H1 (cell line): Measurements from ENCODE around the gene KCNC3. TPM values are rescaled to one million over a fixed set of nuclear protein-coding genes. Genes with fewer than 3 reads are reported as not detected.
A peak's percentile ranks its signal among the peaks of the same experiment; 100 is the strongest.

Experiments
- CTCF ChIA-PET: fragments of 300-600 bp; sonication (Branson Sonifier 250); formaldehyde crosslinking; loops from one replicate; lab custom pipeline; 2021; ENCODE audit not compliant: partially characterized antibody; lab: Charles Lee
- POLR2A ChIA-PET: fragments of 300-600 bp; sonication (Branson Sonifier 250); formaldehyde crosslinking; loops from one replicate; lab custom pipeline; 2021; ENCODE audit warnings: inconsistent platforms; ENCODE audit not compliant: partially characterized antibody; lab: Charles Lee
- DNase-seq, 2 experiments: peaks; one replicate each; pipeline versions ENCODE4 v3.0.0 to v3.0.0-alpha.2; 2010 to 2022; ENCODE audit warnings: low spot score in 2 of 2, low read depth in 1 of 2, mixed read lengths in 1 of 2
- FAIRE-seq: peaks from 2 replicates; lab custom pipeline; 2011; peaks lifted over from hg19 to GRCh38; lab: Jason Lieb, UNC
- H2AFZ ChIP-seq: 2 replicates; pipeline ENCODE4 v1.8.1; 2012; ENCODE audit warnings: low read length, inconsistent platforms
- H2AK5ac ChIP-seq: 2 replicates; pipeline ENCODE4 v1.6.1; 2013; ENCODE audit warnings: low read depth, low read length
- H2BK120ac ChIP-seq: replicated peaks from 2 replicates; pipeline ENCODE3; 2013; ENCODE audit warnings: low read depth, low read length, inconsistent platforms
- H2BK12ac ChIP-seq: 2 replicates; pipeline ENCODE4 v1.6.1; 2013; ENCODE audit warnings: low read depth, low read length
- H2BK15ac ChIP-seq: 2 replicates; pipeline ENCODE4 v1.6.1; 2013; ENCODE audit warnings: low read length
- H2BK20ac ChIP-seq: 2 replicates; pipeline ENCODE4 v1.6.1; 2013; ENCODE audit warnings: low read length
- H2BK5ac ChIP-seq: 2 replicates; pipeline ENCODE4 v1.6.1; 2013; ENCODE audit warnings: low read depth, low read length
- H3K14ac ChIP-seq: 2 replicates; pipeline ENCODE4 v1.6.1; 2013; ENCODE audit warnings: inconsistent platforms; ENCODE audit not compliant: insufficient read length
- H3K18ac ChIP-seq: 2 replicates; pipeline ENCODE4 v1.6.1; 2013; ENCODE audit warnings: low read length; ENCODE audit errors: extremely low read depth
- H3K23ac ChIP-seq: 2 replicates; pipeline ENCODE4 v1.6.1; 2013; ENCODE audit warnings: inconsistent platforms; ENCODE audit not compliant: insufficient read length
- H3K23me2 ChIP-seq: 2 replicates; pipeline ENCODE4 v1.6.1; 2013; ENCODE audit warnings: low read depth, low read length
- H3K27ac ChIP-seq: 2 replicates; pipeline ENCODE4 v1.6.1; 2011; ENCODE audit warnings: low read depth, low read length, inconsistent platforms
- H3K27me3 ChIP-seq, 4 experiments: replicated peaks in 1 of 4; 1 replicate in 1 of 4; 2 replicates in 3 of 4; pipeline versions ENCODE4 v1.6.1 to v1.8.1; 2011 to 2013; ENCODE audit warnings: low read length in 3 of 4, mild to moderate bottlenecking in 3 of 4, inconsistent platforms in 2 of 4, mixed read lengths in 2 of 4, moderate library complexity in 1 of 4; ENCODE audit not compliant: control insufficient read depth in 3 of 4, insufficient read depth in 3 of 4; ENCODE audit errors: extremely low read depth in 1 of 4
- H3K36me3 ChIP-seq, 4 experiments: 2 replicates each; pipeline versions ENCODE4 v1.6.1 to v1.8.1; 2011 to 2013; ENCODE audit warnings: mild to moderate bottlenecking in 4 of 4, low read length in 3 of 4, moderate library complexity in 2 of 4, control low read depth in 1 of 4, inconsistent platforms in 1 of 4; ENCODE audit not compliant: insufficient read depth in 4 of 4, control insufficient read depth in 2 of 4
- H3K4ac ChIP-seq: replicated peaks from 2 replicates; pipeline ENCODE3; 2013; ENCODE audit warnings: low read length, low read depth, mixed read lengths, inconsistent platforms; ENCODE audit not compliant: insufficient read length
- H3K4me1 ChIP-seq, 4 experiments: replicated peaks in 1 of 4; 1 replicate in 1 of 4; 2 replicates in 3 of 4; pipeline versions ENCODE4 v1.6.1 to v1.8.1; 2011 to 2013; ENCODE audit warnings: low read length in 3 of 4, inconsistent platforms in 2 of 4, mixed read lengths in 1 of 4; ENCODE audit not compliant: insufficient read depth in 4 of 4, control insufficient read depth in 3 of 4
- H3K4me2 ChIP-seq, 2 experiments: 2 replicates each; pipeline versions ENCODE4 v1.6.1 to v1.8.1; 2011 to 2013; ENCODE audit warnings: low read depth in 2 of 2, low read length in 2 of 2, control low read depth in 1 of 2, inconsistent platforms in 1 of 2, mild to moderate bottlenecking in 1 of 2; ENCODE audit not compliant: insufficient read depth in 1 of 2
- H3K4me3 ChIP-seq, 4 experiments: fragments of 200-600, 300-600 bp in 1 of 4; sonication (generic), shearing (Covaris generic), sonication (Bioruptor Twin) in 1 of 4; 2 replicates each; pipeline versions ENCODE4 v1.5.1 to v1.8.1; 2011 to 2016; ENCODE audit warnings: low read length in 4 of 4, low read depth in 3 of 4, control low read depth in 2 of 4, inconsistent platforms in 2 of 4, mild to moderate bottlenecking in 2 of 4, mixed read lengths in 1 of 4, moderate library complexity in 1 of 4; ENCODE audit not compliant: insufficient read depth in 2 of 4; ENCODE audit errors: extremely low read depth in 1 of 4
- H3K56ac ChIP-seq: replicated peaks from 2 replicates; pipeline ENCODE3; 2013; ENCODE audit warnings: low read depth, mild to moderate bottlenecking, mixed read lengths, low read length, inconsistent platforms; ENCODE audit not compliant: insufficient read length
- H3K79me1 ChIP-seq: 2 replicates; pipeline ENCODE4 v1.6.1; 2013; ENCODE audit warnings: low read depth, low read length, control low read depth
- H3K79me2 ChIP-seq, 2 experiments: 2 replicates each; pipeline versions ENCODE4 v1.6.1 to v1.8.1; 2012 to 2013; ENCODE audit warnings: low read length in 2 of 2, mild to moderate bottlenecking in 2 of 2, inconsistent platforms in 1 of 2; ENCODE audit not compliant: insufficient read depth in 2 of 2, control insufficient read depth in 1 of 2
- H3K9ac ChIP-seq, 4 experiments: replicated peaks in 1 of 4; 1 replicate in 1 of 4; 2 replicates in 3 of 4; pipeline versions ENCODE4 v1.6.1 to v1.8.1; 2011 to 2013; ENCODE audit warnings: low read depth in 3 of 4, low read length in 3 of 4, control low read depth in 2 of 4, mild to moderate bottlenecking in 2 of 4, moderate library complexity in 2 of 4, inconsistent platforms in 1 of 4; ENCODE audit errors: extremely low read depth in 1 of 4
- H3K9me3 ChIP-seq, 2 experiments: 2 replicates each; pipeline versions ENCODE4 v1.6.1 to v1.8.1; 2012 to 2013; ENCODE audit warnings: mild to moderate bottlenecking in 2 of 2, moderate library complexity in 2 of 2, control low read depth in 1 of 2, inconsistent platforms in 1 of 2, low read depth in 1 of 2, low read length in 1 of 2, mixed read lengths in 1 of 2; ENCODE audit not compliant: insufficient read depth in 2 of 2
- H4K20me1 ChIP-seq, 2 experiments: replicated peaks in 1 of 2; 2 replicates each; pipeline versions ENCODE3 to v1.8.1; 2011 to 2013; ENCODE audit warnings: inconsistent platforms in 2 of 2, low read length in 2 of 2, mild to moderate bottlenecking in 1 of 2; ENCODE audit not compliant: insufficient read depth in 2 of 2, control insufficient read depth in 1 of 2
- H4K5ac ChIP-seq: 2 replicates; pipeline ENCODE4 v1.6.1; 2013; ENCODE audit warnings: low read length, low read depth, mixed read lengths, inconsistent platforms; ENCODE audit not compliant: insufficient read length
- H4K8ac ChIP-seq: 2 replicates; pipeline ENCODE4 v1.8.0; 2013; ENCODE audit warnings: mild to moderate bottlenecking, moderate library complexity, low read length, inconsistent platforms; ENCODE audit not compliant: insufficient read depth; ENCODE audit errors: extremely low read depth
- H4K91ac ChIP-seq: replicated peaks from 2 replicates; pipeline ENCODE3; 2013; ENCODE audit warnings: low read length, mixed read lengths, inconsistent platforms; ENCODE audit not compliant: insufficient read length
- BRCA1 ChIP-seq: IDR thresholded peaks from 2 replicates; pipeline ENCODE4 v1.6.1; 2012; ENCODE audit warnings: low read depth, low read length, improper control_type of control experiment
- CBX8 ChIP-seq: fragments of 300-800, 300-1000 bp; sonication (generic); IDR thresholded peaks from 2 replicates; pipeline ENCODE4 v1.7.1; 2016; ENCODE audit warnings: low read depth, low read length, borderline replicate concordance
- EZH2 ChIP-seq: fragments of 200-600 bp; sonication (generic); IDR thresholded peaks from 2 replicates; pipeline ENCODE4 v1.7.1; 2012; ENCODE audit warnings: low read depth, mild to moderate bottlenecking, moderate library complexity, low read length, inconsistent platforms; ENCODE audit not compliant: severe bottlenecking
- FOSL1 ChIP-seq: IDR thresholded peaks from 2 replicates; pipeline ENCODE4 v1.6.1; 2011; ENCODE audit warnings: mild to moderate bottlenecking, low read depth, low read length, moderate library complexity; ENCODE audit not compliant: insufficient read depth
- RXRA ChIP-seq: IDR thresholded peaks from 2 replicates; pipeline ENCODE4 v1.6.1; 2011; ENCODE audit warnings: low read depth, mild to moderate bottlenecking, low read length, moderate library complexity; ENCODE audit not compliant: insufficient read depth
- SP2 ChIP-seq: IDR thresholded peaks from 2 replicates; pipeline ENCODE4 v1.6.1; 2012; ENCODE audit warnings: mild to moderate bottlenecking, low read length, inconsistent platforms
- SP4 ChIP-seq: IDR thresholded peaks from 2 replicates; pipeline ENCODE4 v1.6.1; 2012; ENCODE audit warnings: low read length, inconsistent platforms
- ZNF274 ChIP-seq: IDR thresholded peaks from 2 replicates; pipeline ENCODE4 v1.7.0; 2012; ENCODE audit warnings: low read length, borderline replicate concordance; ENCODE audit errors: extremely low read depth
- WGBS, 2 experiments: shearing (Covaris generic) in 1 of 2; methylation state at CpG; one replicate each; pipeline versions ENCODE4 v1.1.6 to v1.1.7; 2013 to 2015; ENCODE audit warnings: low lambda C conversion rate in 2 of 2, mixed read lengths in 2 of 2, inconsistent platforms in 1 of 2, low coverage in 1 of 2, missing lambda C conversion rate in 1 of 2; ENCODE audit not compliant: insufficient replicate concordance in 2 of 2, insufficient coverage in 1 of 2, insufficient read length in 1 of 2; ENCODE audit errors: extremely low coverage in 1 of 2, missing lambda C conversion rate in 1 of 2; 5-methylcytosine and 5-hydroxymethylcytosine counted together
- polyA plus RNA-seq, 7 experiments: library from polyadenylated mRNA; depleted of rRNA in 3 of 7; stranded (reverse) in 5 of 7; unstranded in 2 of 7; fragments of >200 nt in 5 of 7; fragments of 200-250 nt in 2 of 7; gene quantifications; 1 replicate in 5 of 7; 2 replicates in 1 of 7; 4 replicates in 1 of 7; pipeline versions ENCODE4 v1.2.1 to v1.2.3, GENCODE V29; 2011 to 2013; ENCODE audit warnings: missing spikeins in 2 of 7, mixed read lengths in 2 of 7
- total RNA-seq: library from RNA; stranded (reverse); fragmentation: NEBNext Ultra II Directional; extraction: Animal tissue kit (Norgen Biotek cat#: 25700); gene quantifications from 2 replicates; pipeline ENCODE4 v1.2.1, GENCODE V29; 2021
- TF ChIP-seq, protein P1 (sequence below): IDR thresholded peaks from 2 replicates; pipeline ENCODE4 v1.6.1; 2012; ENCODE audit warnings: low read length, inconsistent platforms

The KCNC3 gene
- total and polyA plus RNA-seq, 2 of the 8 experiments (the other 6 are each of a cell fraction or from before 2014, with no cell fraction given): 3.9 to 7.2 TPM

DNA sequence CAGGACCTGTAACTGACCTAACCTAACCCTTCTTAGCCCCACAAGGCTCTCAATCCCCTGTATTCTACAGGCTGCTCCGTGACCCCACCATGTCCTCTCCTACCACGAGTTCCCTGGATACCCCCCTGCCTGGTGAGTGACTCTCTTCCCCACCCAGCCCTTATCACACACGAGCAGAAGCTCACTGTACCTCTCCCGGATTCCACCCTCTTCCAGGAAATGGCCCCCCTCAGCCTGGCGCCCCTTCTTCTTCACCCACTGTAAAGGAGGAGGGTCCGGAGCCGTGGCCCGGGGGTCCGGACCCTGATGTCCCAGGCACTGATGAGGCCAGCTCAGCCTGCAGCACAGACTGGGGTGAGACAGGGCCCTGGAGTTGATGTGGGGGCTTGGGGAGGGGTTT, 48.3 kb upstream of the KCNC3 start:
- peaks cover 12 to 42% (median 33%) of the 10 kb centered on the region in 4 experiments for H3K36me3 ChIP-seq
- FAIRE-seq (no peak), DNase-seq (no peak)
- H3K27me3 ChIP-seq: no peaks in the 10 kb centered on the region
- no peaks in the 10 kb centered on the region; the same call in 1 of the 2 replicates for H3K79me1 ChIP-seq
- H4K20me1 ChIP-seq: peaks cover 5% of the 10 kb centered on the region in 2 experiments
- no peak overlapping the region for H3K14ac ChIP-seq
- no peak overlapping the region for H2AFZ ChIP-seq
- CTCF ChIA-PET: interaction anchor here (1.0 to 3.3 kb wide), 3 partner anchors 9 to 84 kb away, joined by 4 to 11 read pairs (median 9); no protein-coding TSS in a partner anchor
- no peak overlapping the region for H3K27ac ChIP-seq
- whole genome bisulfite sequencing, 2 experiments: 92% methylated on average over 9 of the region's 9 CpGs; no CpG with 5 or more reads in 1 of the 2 experiments
- no peak overlapping the region for H3K23ac ChIP-seq
- H3K79me2 ChIP-seq: no peaks in the 10 kb centered on the region
- no peak overlapping the region for H3K56ac ChIP-seq
- no peak overlapping the region for H4K8ac ChIP-seq
- H3K9ac ChIP-seq: no peak overlapping the region; a peak in 1 of 7 replicates
- POLR2A ChIA-PET: interaction anchor here (1.9 kb wide), 1 partner anchor 44 kb away, joined by 5 read pairs; no protein-coding TSS in a partner anchor
- no peak overlapping the region for H3K18ac ChIP-seq
- peaks cover 0 to 4% (median 1%) of the 10 kb centered on the region in 4 experiments; a peak in 3 of 7 replicates for H3K4me1 ChIP-seq
- no peak overlapping the region for H2BK5ac ChIP-seq
- no peak for TF ChIP-seq CBX8
- no peak for TF ChIP-seq FOSL1
- no peak for TF ChIP-seq BRCA1
- no peak for TF ChIP-seq EZH2
- TF ChIP-seq, protein P1, sequence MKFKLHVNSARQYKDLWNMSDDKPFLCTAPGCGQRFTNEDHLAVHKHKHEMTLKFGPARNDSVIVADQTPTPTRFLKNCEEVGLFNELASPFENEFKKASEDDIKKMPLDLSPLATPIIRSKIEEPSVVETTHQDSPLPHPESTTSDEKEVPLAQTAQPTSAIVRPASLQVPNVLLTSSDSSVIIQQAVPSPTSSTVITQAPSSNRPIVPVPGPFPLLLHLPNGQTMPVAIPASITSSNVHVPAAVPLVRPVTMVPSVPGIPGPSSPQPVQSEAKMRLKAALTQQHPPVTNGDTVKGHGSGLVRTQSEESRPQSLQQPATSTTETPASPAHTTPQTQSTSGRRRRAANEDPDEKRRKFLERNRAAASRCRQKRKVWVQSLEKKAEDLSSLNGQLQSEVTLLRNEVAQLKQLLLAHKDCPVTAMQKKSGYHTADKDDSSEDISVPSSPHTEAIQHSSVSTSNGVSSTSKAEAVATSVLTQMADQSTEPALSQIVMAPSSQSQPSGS: no peak
- TF ChIP-seq SP4: no peak
- TF ChIP-seq ZNF274: no peak
- no peak for TF ChIP-seq SP2
- no peak for TF ChIP-seq RXRA
- no peak overlapping the region for H2BK20ac ChIP-seq
- H3K23me2 ChIP-seq: no peaks in the 10 kb centered on the region
- no peak overlapping the region for H4K5ac ChIP-seq
- no peak overlapping the region for H3K4ac ChIP-seq
- H2BK12ac ChIP-seq: no peak overlapping the region
- peak overlapping the region; percentile 18 to 65 for H3K4me2 ChIP-seq
- no peaks in the 10 kb centered on the region for H3K9me3 ChIP-seq
- no peak overlapping the region for H4K91ac ChIP-seq
- H2AK5ac ChIP-seq: no peak overlapping the region
- H3K4me3 ChIP-seq: peak overlapping the region in 1 of 4 experiments; percentile 52; a peak in 1 of 8 replicates
- no peak overlapping the region for H2BK15ac ChIP-seq
- no peak overlapping the region for H2BK120ac ChIP-seq
